HG03469 (cell line): Measurements from ENCODE around the gene PDXP.
"Not testable (repeated sequence)": the region's sequence is repeated elsewhere in the genome, so short reads cannot be mapped to it uniquely, and the experiment has no call there.

Source experiments
- ATAC-seq: cut with Tn5 transposase; IDR thresholded peaks from one replicate; pipeline ENCODE4 v1.9.1; 2021; ENCODE audit warnings: mild to moderate bottlenecking, moderate library complexity, moderate number of reproducible peaks; ENCODE audit not compliant: unreplicated experiment

The PDXP gene

DNA sequence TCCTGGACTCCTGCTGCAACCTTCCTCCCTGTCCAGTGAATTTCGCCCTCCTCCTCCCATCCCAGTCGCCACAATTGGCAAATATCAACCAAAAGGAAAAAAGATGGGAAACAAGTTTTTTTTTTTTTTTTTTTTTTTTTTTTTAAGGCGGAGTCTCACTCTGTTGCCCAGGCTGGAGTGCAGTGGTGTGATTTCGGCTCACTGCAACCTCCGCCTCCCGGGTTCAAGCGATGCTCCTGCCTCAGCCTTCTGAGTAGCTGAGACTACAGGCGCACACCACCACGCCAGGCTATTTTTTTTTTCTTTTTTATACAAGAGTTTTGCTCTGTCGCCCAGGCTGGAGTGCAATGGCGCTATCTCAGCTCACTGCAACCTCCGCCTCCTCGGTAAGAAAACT is 37.7 kb downstream of the PDXP start:
- not testable (repeated sequence) for ATAC-seq

DNA sequence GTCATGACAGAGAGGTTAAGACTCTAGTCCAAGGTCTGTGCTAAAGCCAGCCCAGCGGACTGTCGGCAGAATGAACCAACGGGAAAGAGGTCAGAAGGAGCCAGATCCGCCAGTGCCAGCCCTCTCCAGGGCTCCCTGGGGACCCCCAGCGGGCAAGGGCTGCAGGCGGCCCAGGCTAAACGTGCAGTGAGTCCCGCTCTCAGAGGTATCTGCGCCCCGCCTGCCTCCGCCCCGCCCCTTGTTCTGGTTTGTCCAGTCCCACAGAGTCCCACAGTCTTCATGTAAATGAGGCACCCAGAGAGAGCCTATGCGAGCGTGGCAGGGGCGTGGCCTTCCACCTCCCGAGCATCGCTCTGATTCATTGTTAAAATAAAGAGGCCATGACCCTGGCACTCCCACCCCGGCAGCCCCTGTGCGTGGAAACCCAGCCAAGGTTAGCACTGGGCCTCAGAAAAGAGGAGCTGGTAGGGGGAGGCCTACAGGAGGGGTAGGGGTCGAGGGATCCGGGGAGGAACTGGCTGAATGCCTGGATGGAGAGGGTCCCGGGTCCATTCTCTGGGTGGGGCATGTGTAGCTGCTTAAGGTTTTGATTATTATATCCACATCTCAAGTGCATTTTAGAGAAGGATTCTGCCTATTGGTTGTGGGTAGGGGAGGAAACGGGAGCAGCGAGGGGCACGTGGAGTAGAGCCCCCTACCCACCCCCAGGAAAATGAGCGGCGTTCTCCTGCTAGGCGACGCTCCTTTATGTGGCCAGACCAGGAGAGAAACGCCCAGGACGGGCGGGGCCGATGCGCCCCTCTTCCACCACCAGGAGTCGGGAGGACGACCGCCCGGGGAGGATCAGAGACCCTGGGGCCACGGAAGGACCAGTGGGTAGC is 38.4 kb downstream of the PDXP start, which contains the start of gene TRIOBP:
Gene TRIOBP (plus strand): TSS at position 392 of the 881 bp plus-strand sequence. CDS start 4,318 bp downstream, outside the sequence.
- no peak for ATAC-seq

DNA sequence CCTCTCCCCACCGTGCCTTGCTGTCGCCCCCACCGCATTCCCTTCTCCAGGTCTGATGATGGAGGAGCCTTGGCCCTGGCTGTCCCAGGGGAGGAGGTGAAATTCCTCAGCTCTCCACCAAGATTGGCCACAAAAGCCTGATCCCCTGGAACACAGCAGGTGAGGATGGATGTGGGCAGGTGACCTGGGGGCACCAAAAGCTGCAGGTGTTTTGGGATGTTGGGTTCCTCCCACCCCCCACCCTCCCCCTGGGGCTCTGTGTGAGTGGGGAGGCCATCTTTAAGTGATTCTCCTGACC is 39.0 kb downstream of the PDXP start:
- no peak for ATAC-seq

DNA sequence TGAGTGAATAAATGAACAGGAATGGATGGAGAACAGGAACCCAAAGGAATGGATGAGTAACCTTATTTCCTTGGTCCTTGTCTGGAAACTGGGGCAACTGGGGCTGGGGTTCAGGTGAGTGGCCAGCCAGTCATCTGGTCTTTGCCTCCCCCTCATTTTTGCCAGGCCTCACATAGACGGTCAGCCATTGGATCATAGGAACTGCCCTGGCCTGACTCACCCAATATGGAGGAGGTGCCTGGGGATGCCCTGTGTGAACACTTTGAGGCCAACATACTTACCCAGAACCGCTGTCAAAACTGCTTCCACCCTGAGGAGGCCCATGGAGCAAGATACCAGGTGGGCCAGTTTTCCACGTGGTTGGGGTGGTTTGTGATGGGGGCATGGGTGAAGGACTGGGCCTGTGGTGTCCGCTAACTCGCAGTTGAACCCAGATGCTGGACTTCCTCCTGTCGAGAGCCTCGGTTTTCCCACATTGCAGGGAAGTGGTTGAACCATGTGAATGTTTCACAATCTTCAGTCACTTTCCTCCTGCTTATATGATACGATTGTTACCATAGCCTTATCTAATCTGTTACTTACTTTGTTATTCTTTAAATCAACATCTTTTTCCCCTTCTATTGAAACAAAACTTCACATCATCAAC is 42.7 kb downstream of the PDXP start:
- ATAC-seq: no peak

DNA sequence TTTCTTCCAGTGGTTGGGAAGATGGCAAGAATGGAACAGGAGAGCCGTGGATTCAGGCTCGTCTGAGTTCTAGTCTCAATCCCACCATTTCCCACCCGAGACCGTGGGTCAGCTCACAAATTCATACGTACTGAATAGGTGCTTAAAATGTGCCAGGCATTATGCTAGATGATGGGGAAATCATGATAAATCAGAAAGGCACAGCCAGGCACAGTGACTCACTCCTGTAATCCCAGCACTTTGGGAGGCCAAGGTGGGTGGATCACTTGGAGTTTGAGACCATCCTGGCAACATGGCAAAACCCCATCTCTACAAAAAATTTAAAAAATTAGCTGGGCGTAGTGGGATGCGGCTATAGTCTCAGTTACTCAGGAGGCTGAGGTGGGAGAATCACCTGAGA is 45.4 kb downstream of the PDXP start:
- ATAC-seq: no peak

DNA sequence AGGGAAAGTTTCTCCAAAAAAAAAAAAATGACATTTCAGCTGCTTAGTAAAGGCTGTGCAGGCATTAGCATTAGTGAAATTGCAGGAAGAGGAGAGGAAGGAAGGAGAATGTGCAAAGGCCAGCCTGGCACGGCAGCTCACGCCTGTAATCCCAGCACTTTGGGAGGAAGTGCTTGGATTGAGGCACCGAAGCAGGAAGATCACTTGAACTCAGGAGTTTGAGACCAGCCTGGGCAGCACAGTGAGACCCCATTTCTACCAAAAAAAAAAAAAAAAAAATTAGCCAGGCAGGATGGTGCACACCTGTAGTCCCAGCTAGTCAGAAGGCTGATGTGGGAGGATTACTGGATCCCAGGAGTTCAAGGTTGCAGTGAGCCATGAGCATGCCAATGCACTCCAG is 46.1 kb downstream of the PDXP start:
- no peak for ATAC-seq

DNA sequence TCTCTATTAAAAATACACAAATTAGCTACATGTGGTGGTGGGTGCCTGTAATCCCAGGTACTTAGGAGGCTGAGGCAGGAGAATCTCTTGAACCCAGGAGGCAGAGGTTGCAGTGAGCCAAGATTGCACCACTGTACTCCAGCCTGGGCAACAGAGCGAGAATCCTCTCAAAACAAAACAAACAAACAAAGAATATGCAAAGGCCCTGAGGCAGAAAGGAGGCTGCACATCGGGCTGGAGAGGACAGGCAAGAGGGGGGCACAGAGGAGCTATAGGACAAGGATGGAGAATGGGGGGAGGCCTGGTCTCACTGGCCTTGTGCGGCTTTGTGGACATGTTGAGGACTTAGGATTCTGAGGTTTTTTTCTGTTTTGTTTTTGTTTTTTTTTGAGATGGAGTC is 46.7 kb downstream of the PDXP start:
- ATAC-seq: no peak

DNA sequence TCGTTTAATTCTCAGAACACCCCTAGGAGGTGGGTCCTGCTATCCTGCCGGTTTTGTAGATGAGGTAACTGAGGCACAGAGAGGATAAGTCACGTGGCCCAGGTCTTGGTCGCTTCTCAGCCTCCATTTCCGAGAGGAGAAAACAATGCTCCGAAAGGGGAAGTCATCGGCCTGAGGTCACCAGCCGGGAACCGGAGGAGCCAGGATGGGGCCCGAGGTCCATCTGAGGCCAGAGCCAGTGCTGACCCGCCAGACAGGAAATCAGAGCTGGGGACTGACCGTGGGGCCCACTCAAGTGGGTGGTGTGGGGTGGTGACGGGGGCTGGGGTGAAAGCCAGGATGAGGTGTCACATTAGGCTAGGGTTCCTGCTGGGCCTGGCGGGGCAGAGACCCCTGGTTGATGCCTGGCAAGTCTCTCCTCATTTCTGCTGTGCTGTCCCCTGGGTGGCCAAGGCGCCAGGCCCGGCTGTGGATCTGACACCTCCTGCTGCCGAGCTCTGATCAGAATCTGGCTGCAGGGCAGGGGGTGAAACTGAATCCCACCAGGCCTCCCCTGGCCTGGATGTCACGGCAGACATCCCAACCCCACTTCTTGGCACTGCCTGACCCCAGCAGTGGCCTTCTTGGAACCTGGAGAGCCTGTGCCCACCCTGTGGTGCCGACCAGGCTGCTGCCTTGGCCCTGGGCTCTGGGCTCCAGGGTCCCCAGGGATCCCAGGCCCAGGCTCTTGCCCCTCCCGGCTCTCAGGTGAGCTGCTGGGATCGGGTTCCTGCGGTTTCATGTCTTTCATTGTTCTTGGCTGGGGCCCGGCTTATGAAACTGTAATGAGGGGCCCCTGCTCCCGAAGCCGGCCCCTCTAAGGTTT is 50.3 kb downstream of the PDXP start:
- no peak for ATAC-seq

DNA sequence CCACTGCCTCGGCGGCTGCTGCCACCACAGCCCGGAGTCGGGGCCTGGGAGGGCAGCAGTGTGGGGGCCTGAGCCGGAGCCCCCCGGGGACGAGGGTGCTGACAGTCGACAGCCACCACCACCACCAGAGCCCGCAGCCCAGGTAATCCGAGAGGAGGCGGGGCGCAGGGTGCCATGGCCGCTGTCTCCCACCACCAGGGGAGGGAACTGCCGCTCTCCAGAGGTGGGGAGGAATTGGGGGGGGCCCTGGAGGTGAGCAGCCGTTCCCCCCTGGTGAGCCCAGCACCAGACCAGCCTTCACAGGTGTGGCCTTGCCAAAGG is 50.9 kb downstream of the PDXP start:
- no peak for ATAC-seq

DNA sequence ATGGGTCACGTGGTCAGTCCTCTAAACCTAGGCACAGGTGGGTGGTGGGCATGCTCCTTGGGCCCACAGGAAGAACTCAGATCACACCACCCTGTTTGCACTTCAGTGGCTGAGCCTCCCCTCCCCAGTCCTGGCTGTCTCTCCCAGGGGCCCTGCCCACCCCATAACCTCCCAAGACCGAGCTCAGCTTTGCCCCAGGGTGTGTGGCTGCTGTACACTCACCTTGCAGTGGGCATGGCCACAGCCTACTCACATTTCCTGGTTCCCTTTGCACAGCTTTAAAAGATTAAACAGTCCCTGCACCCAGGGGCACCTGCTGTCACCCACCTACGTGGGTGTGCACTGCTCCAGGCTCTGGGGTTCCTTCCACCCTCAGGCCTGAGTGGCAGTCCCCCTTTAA is 52.2 kb downstream of the PDXP start:
- ATAC-seq: no peak

DNA sequence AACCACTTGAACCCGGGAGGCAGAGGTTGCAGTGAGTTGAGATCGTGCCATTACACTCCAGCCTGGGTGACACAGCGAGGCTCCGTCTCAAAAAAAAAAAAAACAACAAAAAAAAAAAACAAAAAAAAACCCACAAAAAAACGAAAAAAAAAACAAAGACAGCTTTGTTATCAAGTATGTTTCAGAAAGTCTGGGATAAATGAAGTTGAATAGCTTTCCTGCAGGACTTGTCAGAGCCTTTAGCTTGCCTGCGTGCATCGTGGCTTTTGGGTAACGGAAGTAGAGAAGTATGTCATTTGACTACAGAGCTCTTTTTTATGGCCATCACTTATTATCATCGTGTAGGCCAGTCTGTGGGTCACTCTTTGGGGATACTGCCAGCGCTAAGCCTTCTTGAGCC is 53.0 kb downstream of the PDXP start:
- no peak for ATAC-seq

DNA sequence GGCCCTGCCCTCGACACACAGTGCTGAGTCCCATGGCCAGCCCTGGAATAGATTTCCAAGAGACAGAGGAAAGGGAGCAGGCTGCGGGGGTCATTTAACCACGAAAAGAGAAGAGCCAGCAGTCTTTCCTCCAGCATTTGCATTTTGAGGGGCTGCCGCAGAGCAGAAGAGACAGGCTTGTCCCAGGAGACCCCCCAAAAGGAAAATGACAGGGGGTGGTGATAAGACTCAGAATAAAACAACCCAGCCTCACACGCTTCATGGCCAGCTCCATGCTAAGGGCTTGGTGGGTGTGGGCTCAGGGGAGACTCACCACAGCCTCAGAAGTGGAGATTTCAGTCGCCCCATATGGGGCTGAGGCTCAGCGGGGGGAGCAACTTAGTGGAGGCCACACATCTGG is 55.2 kb downstream of the PDXP start:
- ATAC-seq: no peak

DNA sequence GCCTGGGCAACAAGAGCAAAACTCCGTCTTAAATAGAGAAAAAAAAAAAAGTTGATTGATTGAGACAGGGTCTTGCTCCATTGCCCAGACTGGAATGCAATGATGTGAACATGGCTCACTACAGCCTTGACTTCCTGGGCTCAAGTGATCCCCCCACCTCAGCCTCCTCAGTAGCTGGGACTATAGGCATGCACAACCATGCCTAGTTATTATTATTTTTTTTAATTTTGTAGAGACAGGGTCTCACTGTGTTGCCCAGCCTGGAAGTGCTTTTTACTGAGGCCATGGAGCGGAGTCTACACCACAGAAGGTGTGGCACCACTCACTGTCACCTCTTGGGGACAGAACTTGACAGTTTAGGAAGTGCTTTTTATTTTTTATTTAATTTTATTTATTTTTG is 56.1 kb downstream of the PDXP start:
- ATAC-seq: no peak

DNA sequence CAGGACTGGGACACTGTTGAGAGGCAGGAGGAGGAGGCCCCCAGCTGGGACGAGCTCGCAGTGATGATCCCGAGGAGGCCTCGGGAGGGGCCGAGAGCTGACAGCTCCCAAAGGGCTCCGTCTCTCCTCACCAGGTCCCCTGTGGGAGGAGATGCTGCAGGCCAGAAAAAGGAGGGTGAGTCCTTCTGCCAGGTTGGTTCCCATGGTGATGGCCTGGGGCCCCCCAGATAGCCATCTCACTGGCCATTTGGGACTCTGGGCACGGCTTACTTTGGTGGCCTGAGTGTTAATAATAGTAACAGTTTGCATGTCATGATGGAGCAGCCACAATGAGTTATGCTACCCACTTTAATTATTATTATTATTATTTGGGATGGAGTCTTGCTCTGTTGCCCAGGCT is 57.2 kb downstream of the PDXP start:
- no peak for ATAC-seq
